BLaER1 treated with 17β-estradiol and CSF1 and Interleukin-3, amounts not matched to agents 10 nM and 100 nM (cell line): Measurements from ENCODE around the gene TVP23A.
"Not testable (repeated sequence)": the region's sequence is repeated elsewhere in the genome, so short reads cannot be mapped to it uniquely, and the experiment has no call there.

Experiments used
- H3K27ac ChIP-seq, 11 experiments: shearing (Covaris generic); formaldehyde crosslinking; 2 replicates each; pipeline ENCODE4 v1.8.1; 2022
- H3K27me3 ChIP-seq, 11 experiments: shearing (Covaris generic); formaldehyde crosslinking; 2 replicates each; pipeline ENCODE4 v1.8.1; 2022
- H3K36me3 ChIP-seq, 11 experiments: shearing (Covaris generic); formaldehyde crosslinking; 2 replicates each; pipeline ENCODE4 v1.8.1; 2022
- H3K4me1 ChIP-seq, 10 experiments: shearing (Covaris generic); formaldehyde crosslinking; 2 replicates each; pipeline ENCODE4 v1.8.1; 2022
- H3K4me2 ChIP-seq, 11 experiments: shearing (Covaris generic); formaldehyde crosslinking; 2 replicates each; pipeline ENCODE4 v1.8.1; 2022
- H3K4me3 ChIP-seq, 10 experiments: shearing (Covaris generic); formaldehyde crosslinking; 2 replicates each; pipeline ENCODE4 v1.8.1; 2022
- H3K9ac ChIP-seq, 11 experiments: shearing (Covaris generic); formaldehyde crosslinking; 2 replicates each; pipeline ENCODE4 v1.8.1; 2022
- H3K9me3 ChIP-seq, 11 experiments: shearing (Covaris generic); formaldehyde crosslinking; replicated peaks in 1 of 11; 2 replicates each; pipeline ENCODE4 v1.8.1; 2022
- H4K20me1 ChIP-seq, 11 experiments: shearing (Covaris generic); formaldehyde crosslinking; 2 replicates each; pipeline ENCODE4 v1.8.1; 2022
- Cebpa-rat ChIP-seq, 11 experiments: shearing (Covaris generic); IDR thresholded peaks; 2 replicates each; pipeline ENCODE4 v1.8.1; 2022

The TVP23A gene

GRCh38 chr16:10831894-10832886, 13.6 kb upstream of the TVP23A start:
- H3K36me3 ChIP-seq = no peaks in the 10 kb centered on the region
- H3K4me2 ChIP-seq = peak overlapping the region; percentile 2 to 56 (median 52); a peak in 17 of 22 replicates
- no peaks in the 10 kb centered on the region for H4K20me1 ChIP-seq
- no peak for TF ChIP-seq Cebpa-rat (IDR thresholded peaks at IDR 0.05)
- H3K4me3 ChIP-seq = no peak overlapping the region
- peak overlapping the region in 1 of 11 experiments; percentile 26; a peak in 2 of 22 replicates for H3K27ac ChIP-seq
- H3K4me1 ChIP-seq = peaks cover 36 to 57% (median 40%) of the 10 kb centered on the region in 10 experiments
- H3K9ac ChIP-seq = 0 out of 22 replicates have a peak overlapping the region, but pooled peaks of 1 of the 11 experiments have one; percentile 5
- H3K27me3 ChIP-seq = no peaks in the 10 kb centered on the region
- H3K9me3 ChIP-seq = peaks cover 0 to 14% (median 5%) of the 10 kb centered on the region in 11 experiments; a peak in 7 of 22 replicates

- H3K9me3 ChIP-seq, H3K9ac ChIP-seq, H3K36me3 ChIP-seq, H4K20me1 ChIP-seq, H3K4me3 ChIP-seq, H3K27me3 ChIP-seq: not testable (repeated sequence)
- Histone ChIP-seq H3K27ac (peak overlapping the region in 3 of 11 experiments; percentile 82 to 87 (median 86); a peak in 3 of 22 replicates), H3K4me2 (peak overlapping the region in 3 of 11 experiments; percentile 83 to 89 (median 88); a peak in 4 of 22 replicates), H3K4me1 (peaks cover 37 to 64% (median 41%) of the 10 kb centered on the region in 10 experiments)
Observed at GRCh38 chr16:10830240-10830639, 11.6 kb upstream of the TVP23A start.

- Histone ChIP-seq H3K4me1 (peaks cover 37 to 64% (median 41%) of the 10 kb centered on the region in 10 experiments), H3K9ac (peak overlapping the region; percentile 11 to 78 (median 60); a peak in 19 of 22 replicates), H3K4me2 (peak overlapping the region; percentile 77 to 95 (median 85)), H3K27ac (peak overlapping the region in 10 of 11 experiments; percentile 33 to 87 (median 66); a peak in 18 of 22 replicates)
- H3K36me3 ChIP-seq, H3K4me3 ChIP-seq, H3K27me3 ChIP-seq, H4K20me1 ChIP-seq, H3K9me3 ChIP-seq: not testable (repeated sequence)
Observed at GRCh38 chr16:10829390-10830098, 10.9 kb upstream of the TVP23A start.

- Histone ChIP-seq H3K4me3 (peak overlapping the region in 1 of 10 experiments; percentile 43; a peak in 3 of 20 replicates), H3K4me1 (peaks cover 37 to 64% (median 41%) of the 10 kb centered on the region in 10 experiments), H3K9me3 (no peaks in the 10 kb centered on the region), H3K4me2 (peak overlapping the region; percentile 77 to 95 (median 85)), H3K36me3 (no peaks in the 10 kb centered on the region), H3K27me3 (no peaks in the 10 kb centered on the region), H4K20me1 (no peaks in the 10 kb centered on the region), H3K9ac (peak overlapping the region; percentile 11 to 78 (median 60); a peak in 21 of 22 replicates), H3K27ac (peak overlapping the region; percentile 33 to 87 (median 63); a peak in 21 of 22 replicates)
- no peak for TF ChIP-seq Cebpa-rat (IDR thresholded peaks at IDR 0.05)
Observed at GRCh38 chr16:10828851-10829366, 10.3 kb upstream of the TVP23A start.

GRCh38 chr16:10827691-10828341, 9.2 kb upstream of the TVP23A start:
- peak overlapping the region; percentile 33 to 87 (median 63); a peak in 21 of 22 replicates for H3K27ac ChIP-seq
- no peaks in the 10 kb centered on the region for H3K9me3 ChIP-seq
- no peaks in the 10 kb centered on the region for H3K36me3 ChIP-seq
- H3K4me2 ChIP-seq = peak overlapping the region; percentile 77 to 95 (median 85)
- H4K20me1 ChIP-seq = no peaks in the 10 kb centered on the region
- no peak overlapping the region; a peak in 1 of 20 replicates for H3K4me3 ChIP-seq
- no peaks in the 10 kb centered on the region for H3K27me3 ChIP-seq
- peaks cover 40 to 72% (median 47%) of the 10 kb centered on the region in 10 experiments for H3K4me1 ChIP-seq
- H3K9ac ChIP-seq = peak overlapping the region in 10 of 11 experiments; percentile 2 to 78 (median 42); a peak in 10 of 22 replicates
- TF ChIP-seq Cebpa-rat (IDR thresholded peaks at IDR 0.05) = no peak

- H3K9ac ChIP-seq = no peak overlapping the region
- H3K4me2 ChIP-seq = no peak overlapping the region
- H3K4me1 ChIP-seq = peaks cover 48 to 65% (median 62%) of the 10 kb centered on the region in 10 experiments
- no peaks in the 10 kb centered on the region for H3K9me3 ChIP-seq
- H3K27me3 ChIP-seq = no peaks in the 10 kb centered on the region
- H4K20me1 ChIP-seq = no peaks in the 10 kb centered on the region
- no peak for TF ChIP-seq Cebpa-rat (IDR thresholded peaks at IDR 0.05)
- H3K36me3 ChIP-seq = no peaks in the 10 kb centered on the region
- no peak overlapping the region; a peak in 1 of 22 replicates for H3K27ac ChIP-seq
- no peak overlapping the region for H3K4me3 ChIP-seq
Observed at GRCh38 chr16:10824111-10824893, 5.7 kb upstream of the TVP23A start.

- Histone ChIP-seq H3K9me3 (no peaks in the 10 kb centered on the region), H3K9ac (0 out of 22 replicates have a peak overlapping the region, but pooled peaks of 2 of the 11 experiments have one; percentile 18 to 24), H3K36me3 (no peaks in the 10 kb centered on the region), H3K4me1 (peaks cover 32 to 50% (median 46%) of the 10 kb centered on the region in 10 experiments), H3K4me3 (no peak overlapping the region), H3K27ac (peak overlapping the region in 10 of 11 experiments; percentile 1 to 68 (median 56); a peak in 16 of 22 replicates), H3K4me2 (peak overlapping the region in 8 of 11 experiments; percentile 4 to 68 (median 56); a peak in 7 of 22 replicates), H4K20me1 (no peaks in the 10 kb centered on the region), H3K27me3 (no peaks in the 10 kb centered on the region)
- no peak for TF ChIP-seq Cebpa-rat (IDR thresholded peaks at IDR 0.05)
Observed at GRCh38 chr16:10822702-10823101, 4.1 kb upstream of the TVP23A start.
